ENCODE measurements around the gene CXCL1.

The CXCL1 gene

DNA sequence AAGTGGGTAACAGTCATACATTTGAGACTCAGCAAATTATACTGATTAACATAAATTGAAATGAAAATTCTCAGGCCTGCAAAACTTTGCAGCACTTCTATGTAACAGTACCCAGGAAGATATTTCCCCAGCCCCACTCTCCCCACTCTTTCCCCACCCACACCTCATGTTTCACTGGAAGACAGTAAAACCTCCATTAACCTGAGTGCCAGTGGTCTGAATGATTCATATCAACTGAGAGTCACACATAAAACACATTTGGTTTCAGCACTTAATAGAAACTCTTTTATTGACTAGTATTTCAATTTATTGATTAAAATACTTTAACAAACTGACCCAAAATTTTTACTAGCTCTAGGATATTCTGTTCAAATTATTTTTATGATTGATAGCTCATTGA lies 25.8 kb upstream of the CXCL1 start:
- Histone ChIP-seq H3K27ac (ENCODE audit: low read depth, low read length) (no peak overlapping the region), H3K36me3 (ENCODE audit: low read length) (no peaks in the 10 kb centered on the region), H3K9ac (ENCODE audit: low read length) (no peak overlapping the region)

DNA sequence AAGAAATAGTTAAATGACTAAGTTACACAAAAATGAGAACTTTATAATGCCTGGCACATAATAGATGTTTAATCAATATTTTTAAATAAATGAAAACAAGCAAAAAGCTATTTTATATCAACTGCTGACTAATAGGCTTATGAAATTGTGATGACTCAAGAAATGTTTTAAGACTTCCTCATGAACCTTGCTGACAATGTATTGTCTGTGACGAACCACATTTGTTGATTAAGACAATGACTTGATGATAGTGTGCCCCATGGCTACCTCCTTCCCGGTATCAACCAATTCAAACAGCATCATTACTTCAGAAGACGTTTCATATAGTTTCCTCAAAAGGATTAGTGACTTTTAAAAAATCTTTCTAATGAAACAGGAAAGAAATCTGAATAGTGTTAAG lies 24.8 kb upstream of the CXCL1 start:
- Histone ChIP-seq H4K20me1 (ENCODE audit: low read depth, low read length) (no peaks in the 10 kb centered on the region), H3K9me3 (ENCODE audit: insufficient read depth, low read length) (no peaks in the 10 kb centered on the region), H2AFZ (ENCODE audit: low read depth, low read length, severe bottlenecking) (no peak overlapping the region), H3K27ac (ENCODE audit: low read depth, low read length) (no peak overlapping the region), H3F3A (ENCODE audit: insufficient read depth) (no peaks in the 10 kb centered on the region), H3K9ac (ENCODE audit: low read length) (no peak overlapping the region), H3K4me2 (ENCODE audit: low read depth, low read length, poor library complexity, severe bottlenecking) (no peak overlapping the region), H3K4me3 (ENCODE audit: insufficient read depth, low read length, poor library complexity, severe bottlenecking) (no peak overlapping the region), H3K9me2 (replicated peaks; ENCODE audit: insufficient read depth, low read length) (no peaks in the 10 kb centered on the region), H3K36me3 (ENCODE audit: low read length) (no peaks in the 10 kb centered on the region), H3K79me2 (ENCODE audit: insufficient read depth, low read length) (no peaks in the 10 kb centered on the region), H3K27me3 (ENCODE audit: low read length) (no peaks in the 10 kb centered on the region)
- TF ChIP-seq, protein P1, sequence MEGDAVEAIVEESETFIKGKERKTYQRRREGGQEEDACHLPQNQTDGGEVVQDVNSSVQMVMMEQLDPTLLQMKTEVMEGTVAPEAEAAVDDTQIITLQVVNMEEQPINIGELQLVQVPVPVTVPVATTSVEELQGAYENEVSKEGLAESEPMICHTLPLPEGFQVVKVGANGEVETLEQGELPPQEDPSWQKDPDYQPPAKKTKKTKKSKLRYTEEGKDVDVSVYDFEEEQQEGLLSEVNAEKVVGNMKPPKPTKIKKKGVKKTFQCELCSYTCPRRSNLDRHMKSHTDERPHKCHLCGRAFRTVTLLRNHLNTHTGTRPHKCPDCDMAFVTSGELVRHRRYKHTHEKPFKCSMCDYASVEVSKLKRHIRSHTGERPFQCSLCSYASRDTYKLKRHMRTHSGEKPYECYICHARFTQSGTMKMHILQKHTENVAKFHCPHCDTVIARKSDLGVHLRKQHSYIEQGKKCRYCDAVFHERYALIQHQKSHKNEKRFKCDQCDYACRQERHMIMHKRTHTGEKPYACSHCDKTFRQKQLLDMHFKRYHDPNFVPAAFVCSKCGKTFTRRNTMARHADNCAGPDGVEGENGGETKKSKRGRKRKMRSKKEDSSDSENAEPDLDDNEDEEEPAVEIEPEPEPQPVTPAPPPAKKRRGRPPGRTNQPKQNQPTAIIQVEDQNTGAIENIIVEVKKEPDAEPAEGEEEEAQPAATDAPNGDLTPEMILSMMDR (IDR thresholded peaks at IDR 0.05; ENCODE audit: insufficient read depth, low read length, poor library complexity, severe bottlenecking) = no peak
- TF ChIP-seq EZH2phosphoT487 (conservative IDR thresholded peaks at IDR 0.05; ENCODE audit: low read length) = no peak

More for the DNA sequence above, 25.8 kb upstream of the CXCL1 start:
- no peaks in the 10 kb centered on the region for H4K20me1 ChIP-seq (ENCODE audit: low read depth, low read length)
- H3K4me3 ChIP-seq (ENCODE audit: insufficient read depth, low read length, poor library complexity, severe bottlenecking) = no peak overlapping the region
- H3K4me2 ChIP-seq (ENCODE audit: low read depth, low read length, poor library complexity, severe bottlenecking) = no peak overlapping the region
- H3K9me2 ChIP-seq (replicated peaks; ENCODE audit: insufficient read depth, low read length) = no peaks in the 10 kb centered on the region
- H3K9me3 ChIP-seq (ENCODE audit: insufficient read depth, low read length) = no peaks in the 10 kb centered on the region
- no peaks in the 10 kb centered on the region for H3F3A ChIP-seq (ENCODE audit: insufficient read depth)
- no peaks in the 10 kb centered on the region for H3K27me3 ChIP-seq (ENCODE audit: low read length)
- H2AFZ ChIP-seq (ENCODE audit: low read depth, low read length, severe bottlenecking) = no peak overlapping the region
- no peaks in the 10 kb centered on the region for H3K79me2 ChIP-seq (ENCODE audit: insufficient read depth, low read length)
- TF ChIP-seq EZH2phosphoT487 (conservative IDR thresholded peaks at IDR 0.05; ENCODE audit: low read length) = no peak
- TF ChIP-seq, protein P1 (IDR thresholded peaks at IDR 0.05; ENCODE audit: insufficient read depth, low read length, poor library complexity, severe bottlenecking) = no peak

DNA sequence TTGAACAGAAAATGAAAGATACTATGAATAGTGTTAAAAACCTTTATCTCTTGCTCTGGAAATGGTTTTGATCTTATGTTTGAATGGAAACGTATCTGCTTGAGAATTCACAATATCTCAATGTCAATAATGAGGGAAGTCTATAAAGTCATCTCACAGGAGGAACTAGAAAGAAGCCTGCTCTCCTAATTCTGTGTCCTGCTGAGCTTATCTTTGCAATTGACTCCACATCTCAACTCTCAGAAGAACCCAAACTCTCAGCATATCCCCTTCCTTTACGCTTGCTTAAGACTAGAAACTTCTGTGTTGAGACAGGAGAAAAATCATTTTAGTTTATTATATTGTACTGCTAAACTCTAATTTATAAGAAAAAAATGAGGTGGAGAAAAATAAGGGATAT lies 24.4 kb upstream of the CXCL1 start:
- Histone ChIP-seq H3F3A (ENCODE audit: insufficient read depth) (no peaks in the 10 kb centered on the region), H3K9me2 (replicated peaks; ENCODE audit: insufficient read depth, low read length) (no peaks in the 10 kb centered on the region), H3K9ac (ENCODE audit: low read length) (no peak overlapping the region), H3K79me2 (ENCODE audit: insufficient read depth, low read length) (no peaks in the 10 kb centered on the region), H3K27me3 (ENCODE audit: low read length) (no peaks in the 10 kb centered on the region), H3K27ac (ENCODE audit: low read depth, low read length) (no peak overlapping the region), H4K20me1 (ENCODE audit: low read depth, low read length) (no peaks in the 10 kb centered on the region), H3K36me3 (ENCODE audit: low read length) (no peaks in the 10 kb centered on the region), H3K4me2 (ENCODE audit: low read depth, low read length, poor library complexity, severe bottlenecking) (no peak overlapping the region), H3K4me3 (ENCODE audit: insufficient read depth, low read length, poor library complexity, severe bottlenecking) (no peak overlapping the region), H3K9me3 (ENCODE audit: insufficient read depth, low read length) (no peaks in the 10 kb centered on the region), H2AFZ (ENCODE audit: low read depth, low read length, severe bottlenecking) (no peak overlapping the region)
- no peak for TF ChIP-seq EZH2phosphoT487 (conservative IDR thresholded peaks at IDR 0.05; ENCODE audit: low read length)
- TF ChIP-seq, protein P1 (IDR thresholded peaks at IDR 0.05; ENCODE audit: insufficient read depth, low read length, poor library complexity, severe bottlenecking) = no peak
